Testis (tissue), 2 donors: ENCODE data around the gene EIF5A2.

Experiments
- CTCF ChIP-seq, 3 experiments: fragments of 450-650 bp in 2 of 3; fragments of 200-600 bp in 1 of 3; sonication (generic) in 1 of 3; IDR thresholded peaks; one replicate each; pipeline ENCODE4 v1.5.1; 2016 to 2019; ENCODE audit warnings: antibody characterized with exemption in 3 of 3, mild to moderate bottlenecking in 2 of 3, moderate library complexity in 1 of 3
- POLR2A ChIP-seq: fragments of 450-650 bp; IDR thresholded peaks from one replicate; pipeline ENCODE4 v1.6.1; 2017; ENCODE audit warnings: antibody characterized with exemption, mild to moderate bottlenecking, moderate library complexity

- TF ChIP-seq CTCF (IDR thresholded peaks at IDR 0.05): no peak
- no peak for TF ChIP-seq POLR2A
Observed at GRCh38 chr3:170949211-170949610, 40.8 kb upstream of the EIF5A2 start.
